Measurements from ENCODE around the gene IMPG2.

GRCh38 chr3:101261506-101261905, 58.9 kb downstream of the IMPG2 start:
- TF ChIP-seq POLR2A (IDR thresholded peaks at IDR 0.05; ENCODE audit: low read depth, low read length) = no peak
- no peak for TF ChIP-seq POLR2AphosphoS5 (IDR thresholded peaks at IDR 0.05; ENCODE audit: low read depth, low read length)
- no peak for TF ChIP-seq SPI1 (IDR thresholded peaks at IDR 0.05; ENCODE audit: low read depth, low read length)
- no peak for TF ChIP-seq POU2F2 (IDR thresholded peaks at IDR 0.05; ENCODE audit: low read depth, low read length)
